Measurements from ENCODE around the gene HOXA3.

The HOXA3 gene

GRCh38 chr7:27189295-27189996 lies 37.1 kb upstream of the HOXA3 start:
- Histone ChIP-seq H3K27ac (ENCODE audit: low read depth, low read length) (no peak overlapping the region), H3K4me3 (ENCODE audit: low read length) (peak overlapping the region; percentile 44), H3K9me3 (ENCODE audit: control insufficient read depth, insufficient read depth, low read length) (no peaks in the 10 kb centered on the region), H3K79me2 (ENCODE audit: control insufficient read depth, low read length) (no peaks in the 10 kb centered on the region), H3K4me1 (ENCODE audit: control insufficient read depth, low read length) (peaks cover 22% of the 10 kb centered on the region), H3F3A (ENCODE audit: control insufficient read depth, insufficient read depth) (peaks cover 2% of the 10 kb centered on the region; the same call in 1 of the 2 replicates), H3K9me2 (replicated peaks; ENCODE audit: control insufficient read depth, low read length) (no peaks in the 10 kb centered on the region), H3K4me2 (ENCODE audit: low read length) (peak overlapping the region; percentile 57), H3K36me3 (ENCODE audit: control insufficient read depth, low read length) (no peaks in the 10 kb centered on the region), H4K20me1 (ENCODE audit: control insufficient read depth, insufficient read depth, low read depth, low read length) (0 out of 2 replicates have a peak, but pooled peaks cover 8% of the 10 kb centered on the region), H3K27me3 (ENCODE audit: control insufficient read depth, low read length) (peaks cover 99% of the 10 kb centered on the region)
- TF ChIP-seq CTCF (IDR thresholded peaks at IDR 0.05; ENCODE audit: low read depth, low read length, poor library complexity, severe bottlenecking) = no peak
- no peak for TF ChIP-seq EZH2phosphoT487 (IDR thresholded peaks at IDR 0.05; ENCODE audit: borderline replicate concordance, low read length)

DNA sequence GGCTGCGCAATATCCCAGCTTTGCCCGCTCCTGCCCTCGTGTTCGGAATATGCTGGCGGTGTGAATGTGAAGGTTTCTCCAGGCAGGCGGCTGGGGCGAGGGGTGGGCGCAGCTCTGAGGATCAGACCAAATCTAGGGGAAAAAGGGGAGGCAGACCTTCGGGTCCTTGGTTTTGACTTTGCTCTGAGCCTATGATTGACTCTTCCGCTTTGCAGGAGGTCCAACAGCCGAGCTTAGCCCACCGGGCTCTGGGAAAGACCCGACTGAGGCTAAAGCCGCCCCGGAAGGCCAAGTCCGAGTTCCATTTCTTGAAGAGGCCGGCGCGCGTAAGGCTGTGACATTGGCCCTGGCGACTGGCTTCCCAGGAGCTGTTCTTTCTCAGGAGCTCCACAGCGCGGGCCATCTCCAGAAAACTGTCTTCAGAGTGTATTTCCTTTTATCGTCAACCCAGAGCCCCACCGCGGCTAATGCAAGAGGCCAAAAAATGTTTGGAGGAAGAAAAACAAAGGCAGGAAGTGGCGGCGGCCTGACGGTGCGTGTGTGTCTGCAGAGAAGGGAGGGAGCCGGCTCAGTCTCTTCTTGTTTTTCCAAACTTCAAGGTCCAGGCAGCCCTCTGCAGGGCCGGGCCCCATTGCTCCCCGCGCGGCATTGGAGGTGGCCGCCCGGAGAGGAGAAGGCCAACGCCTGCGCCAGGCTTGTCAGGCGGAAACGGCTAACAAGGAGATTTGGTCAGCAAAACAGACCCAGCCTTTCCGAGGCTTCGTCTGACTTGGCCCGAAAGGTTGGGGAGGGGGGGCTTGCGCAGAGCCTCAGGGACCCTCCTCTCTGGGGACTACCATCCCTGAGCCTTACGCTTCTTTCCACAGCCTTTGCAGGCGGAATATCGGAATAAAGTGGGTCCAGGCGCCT lies 36.3 kb upstream of the HOXA3 start:
- 0 out of 2 replicates have a peak, but pooled peaks cover 8% of the 10 kb centered on the region for H4K20me1 ChIP-seq (ENCODE audit: control insufficient read depth, insufficient read depth, low read depth, low read length)
- H3K9me3 ChIP-seq (ENCODE audit: control insufficient read depth, insufficient read depth, low read length) = no peaks in the 10 kb centered on the region
- H3K4me1 ChIP-seq (ENCODE audit: control insufficient read depth, low read length) = peaks cover 29% of the 10 kb centered on the region
- H3K4me2 ChIP-seq (ENCODE audit: low read length) = peak overlapping the region; percentile 57
- no peaks in the 10 kb centered on the region for H3K36me3 ChIP-seq (ENCODE audit: control insufficient read depth, low read length)
- H3K27me3 ChIP-seq (ENCODE audit: control insufficient read depth, low read length) = peaks cover 98% of the 10 kb centered on the region
- H3K9me2 ChIP-seq (replicated peaks; ENCODE audit: control insufficient read depth, low read length) = no peaks in the 10 kb centered on the region
- no peak overlapping the region for H3K27ac ChIP-seq (ENCODE audit: low read depth, low read length)
- TF ChIP-seq CTCF (IDR thresholded peaks at IDR 0.05; ENCODE audit: low read depth, low read length, poor library complexity, severe bottlenecking) (no peak), EZH2phosphoT487 (IDR thresholded peaks at IDR 0.05; ENCODE audit: borderline replicate concordance, low read length) (peak; percentile 82; the same call in 1 of the 2 replicates)
- H3K79me2 ChIP-seq (ENCODE audit: control insufficient read depth, low read length) = no peaks in the 10 kb centered on the region
- H3F3A ChIP-seq (ENCODE audit: control insufficient read depth, insufficient read depth) = peaks cover 2% of the 10 kb centered on the region; the same call in 1 of the 2 replicates
- peak overlapping the region; percentile 44 for H3K4me3 ChIP-seq (ENCODE audit: low read length)

GRCh38 chr7:27187475-27188385 lies 35.3 kb upstream of the HOXA3 start:
- H3K9me2 ChIP-seq (replicated peaks; ENCODE audit: control insufficient read depth, low read length) = no peaks in the 10 kb centered on the region
- H4K20me1 ChIP-seq (ENCODE audit: control insufficient read depth, insufficient read depth, low read depth, low read length) = 0 out of 2 replicates have a peak, but pooled peaks cover 5% of the 10 kb centered on the region
- no peak overlapping the region for H3K27ac ChIP-seq (ENCODE audit: low read depth, low read length)
- peaks cover 98% of the 10 kb centered on the region for H3K27me3 ChIP-seq (ENCODE audit: control insufficient read depth, low read length)
- H3K4me1 ChIP-seq (ENCODE audit: control insufficient read depth, low read length) = peaks cover 34% of the 10 kb centered on the region
- H3K4me2 ChIP-seq (ENCODE audit: low read length) = peak overlapping the region; percentile 57
- no peaks in the 10 kb centered on the region for H3K79me2 ChIP-seq (ENCODE audit: control insufficient read depth, low read length)
- H3F3A ChIP-seq (ENCODE audit: control insufficient read depth, insufficient read depth) = peaks cover 2% of the 10 kb centered on the region; the same call in 1 of the 2 replicates
- H3K9me3 ChIP-seq (ENCODE audit: control insufficient read depth, insufficient read depth, low read length) = no peaks in the 10 kb centered on the region
- TF ChIP-seq EZH2phosphoT487 (IDR thresholded peaks at IDR 0.05; ENCODE audit: borderline replicate concordance, low read length) (peak; percentile 88), CTCF (IDR thresholded peaks at IDR 0.05; ENCODE audit: low read depth, low read length, poor library complexity, severe bottlenecking) (no peak)
- H3K4me3 ChIP-seq (ENCODE audit: low read length) = no peak overlapping the region
- no peaks in the 10 kb centered on the region for H3K36me3 ChIP-seq (ENCODE audit: control insufficient read depth, low read length)

Data from DOHH2 (cell line).